Stimulated activated CD4-positive, alpha-beta T cell treated with anti-CD3 and anti-CD28 coated beads, TNF-alpha, amount 100 ng/mL, for 48 hours (primary cell): Measurements from ENCODE around the gene TMEM101.
"Not testable (repeated sequence)": the region's sequence is repeated elsewhere in the genome, so short reads cannot be mapped to it uniquely, and the experiment has no call there.

Source experiments
- DNase-seq, 3 donors: peaks; one replicate each; pipeline ENCODE4 v3.0.0-alpha.2; 2020; ENCODE audit warnings: low read depth in 3 of 3

TMEM101 gene

GRCh38 chr17:44024271-44024663, 9.5 kb upstream of the TMEM101 start:
- DNase-seq = no peak

- no peak for DNase-seq
These were observed 8.9 kb upstream of the TMEM101 start for GRCh38 chr17:44023545-44024270.

DNA sequence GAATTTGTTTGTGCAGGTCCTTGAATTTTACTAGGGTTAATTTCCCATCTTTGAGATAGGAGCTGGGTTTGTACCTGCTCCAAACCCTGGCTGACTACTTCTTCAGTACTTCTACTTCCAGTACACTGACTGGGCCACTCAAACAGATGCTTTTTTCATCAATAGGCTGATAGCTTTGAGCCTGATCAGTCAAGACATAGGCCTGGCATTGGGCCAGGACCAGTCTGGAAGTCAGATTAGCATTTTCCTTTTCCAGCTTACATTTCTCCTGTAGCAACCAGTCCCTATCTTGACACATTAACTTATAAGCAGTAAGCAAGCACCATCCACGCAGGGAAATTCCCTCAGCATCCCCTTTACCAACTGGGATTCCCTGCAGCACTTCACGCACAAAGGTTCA, 7.5 kb upstream of the TMEM101 start:
- no peak for DNase-seq

DNA sequence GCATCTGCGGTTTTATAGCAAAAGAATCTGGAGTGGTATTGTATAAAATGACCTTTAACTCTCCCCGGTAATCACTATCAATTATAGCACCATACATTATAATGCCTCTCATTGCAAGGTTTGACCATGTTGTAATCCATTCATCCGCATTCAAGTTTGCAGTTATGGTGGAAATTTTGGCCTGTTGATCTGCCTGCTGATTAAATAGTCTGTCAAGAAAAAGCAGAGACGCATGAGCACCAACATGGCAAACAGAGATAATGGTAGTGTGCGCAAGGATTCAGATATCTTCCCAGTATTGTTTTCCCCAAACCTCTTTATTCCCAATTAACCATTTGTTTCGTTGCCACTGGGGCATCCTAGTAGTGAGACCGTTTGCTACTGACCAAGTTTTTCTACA, 6.5 kb upstream of the TMEM101 start:
- DNase-seq = not testable (repeated sequence)

- no peak for DNase-seq
These were observed 678 bp downstream of the TMEM101 start for GRCh38 chr17:44014133-44014436.

DNA sequence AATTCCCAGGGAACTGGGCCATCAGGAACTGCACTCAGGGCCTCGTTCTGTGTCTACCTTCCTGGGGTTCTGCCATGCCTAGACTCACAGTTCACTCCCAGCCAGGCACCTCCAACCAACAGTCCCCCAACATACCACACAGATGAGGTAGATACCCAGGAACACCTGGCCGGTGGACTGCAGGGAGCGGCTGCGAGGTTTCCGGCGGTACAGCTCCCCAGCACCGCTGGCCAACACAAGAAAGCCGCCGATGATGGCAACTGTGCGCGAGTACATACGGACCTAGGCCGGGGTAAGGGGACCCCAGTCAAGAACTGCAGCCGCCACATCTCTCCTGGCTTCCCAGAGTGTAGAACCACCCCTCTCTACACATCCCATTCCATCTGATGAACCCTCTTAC, 1.9 kb downstream of the TMEM101 start:
- DNase-seq = no peak

DNA sequence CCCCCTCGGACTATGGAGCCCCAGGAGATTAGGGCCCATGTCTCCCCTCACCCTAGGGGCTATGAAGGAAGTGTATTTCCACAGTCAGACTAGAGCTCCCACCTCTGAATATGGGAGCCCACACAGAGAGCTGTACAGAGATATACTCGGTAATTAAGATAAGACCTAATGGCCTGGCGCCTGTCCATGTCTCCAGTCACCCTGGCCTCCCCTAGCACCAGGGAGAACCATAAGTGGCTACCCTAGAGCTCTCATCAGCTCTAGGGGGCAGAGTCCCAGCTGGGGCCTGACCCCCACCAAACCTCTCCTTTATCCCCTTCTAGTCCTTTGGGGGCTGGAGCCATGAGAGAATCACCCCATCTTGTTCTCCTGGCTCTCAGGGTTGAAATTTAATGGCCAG, 2.4 kb downstream of the TMEM101 start:
- no peak for DNase-seq

GRCh38 chr17:44011876-44012275, 2.9 kb downstream of the TMEM101 start:
- DNase-seq = no peak

- no peak for DNase-seq
These were observed 3.7 kb downstream of the TMEM101 start for GRCh38 chr17:44010966-44011647.

- DNase-seq = no peak
These were observed 6.4 kb downstream of the TMEM101 start for GRCh38 chr17:44008205-44008909.

- DNase-seq = no peak
These were observed 7.2 kb downstream of the TMEM101 start for GRCh38 chr17:44007346-44008204.

- DNase-seq = peak; percentile 98 to 100 (median 99)
These were observed 8.0 kb downstream of the TMEM101 start for GRCh38 chr17:44006598-44007345.

DNA sequence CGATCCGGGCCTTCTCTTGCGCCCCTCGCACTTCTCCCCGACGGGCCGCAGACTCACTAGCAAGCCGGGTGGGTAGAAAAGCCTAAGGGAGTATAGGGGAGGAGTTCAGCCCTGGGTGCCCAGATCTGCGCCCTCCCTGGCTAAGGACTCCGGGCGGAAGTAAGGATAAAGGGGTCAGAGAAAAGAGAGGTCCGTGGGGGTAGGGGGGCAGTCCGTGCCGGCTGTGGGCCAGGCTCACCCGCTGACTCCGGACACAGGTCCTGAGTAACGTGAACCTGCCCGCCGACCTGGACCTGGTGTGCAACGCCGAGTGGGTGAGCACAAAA, 8.5 kb downstream of the TMEM101 start:
- no peak for DNase-seq

GRCh38 chr17:44005527-44006271, 9.1 kb downstream of the TMEM101 start:
- no peak for DNase-seq

DNA sequence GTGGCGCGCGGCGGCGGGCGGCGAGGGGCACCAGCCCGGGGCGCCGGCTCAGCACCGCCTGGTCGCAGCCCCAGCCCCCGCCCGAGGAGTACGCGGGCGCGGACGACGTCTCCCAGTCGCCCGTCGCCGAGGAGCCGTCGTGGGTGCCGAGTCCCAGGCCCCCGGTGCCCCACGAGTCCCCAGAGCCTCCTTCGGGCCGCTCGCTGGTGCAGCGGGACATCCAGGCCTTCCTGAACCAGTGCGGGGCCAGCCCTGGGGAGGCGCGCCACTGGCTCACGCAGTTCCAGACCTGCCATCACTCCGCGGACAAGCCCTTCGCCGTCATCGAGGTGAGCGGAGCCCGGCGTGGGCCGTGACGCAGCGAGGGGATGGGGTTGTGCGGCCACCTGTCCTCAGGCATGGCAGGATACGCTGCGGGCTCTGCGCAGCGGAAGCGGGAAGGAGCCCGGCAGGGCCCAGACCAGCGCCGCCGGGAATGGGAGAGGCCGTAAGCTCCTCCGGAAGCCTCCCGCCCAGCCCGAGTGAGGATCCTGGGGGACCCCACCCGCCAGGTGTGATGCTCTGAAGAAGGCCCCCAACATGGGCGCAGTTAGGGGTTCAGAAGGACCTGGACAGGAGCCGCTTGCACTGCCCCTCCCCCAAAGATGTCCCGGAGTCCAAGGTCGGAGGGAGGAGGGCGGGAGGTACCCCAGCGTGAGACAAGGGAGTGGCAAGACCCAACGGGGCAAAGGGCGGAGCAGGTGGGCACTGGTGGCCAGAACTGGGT, 9.8 kb downstream of the TMEM101 start:
- no peak for DNase-seq

GRCh38 chr17:44004077-44004760, 10.5 kb downstream of the TMEM101 start, which contains the start of gene NAGS:
NAGS (plus strand) TSS chr17:44004622; CDS start chr17:44004664, 42 bp downstream.
- DNase-seq = no peak

DNA sequence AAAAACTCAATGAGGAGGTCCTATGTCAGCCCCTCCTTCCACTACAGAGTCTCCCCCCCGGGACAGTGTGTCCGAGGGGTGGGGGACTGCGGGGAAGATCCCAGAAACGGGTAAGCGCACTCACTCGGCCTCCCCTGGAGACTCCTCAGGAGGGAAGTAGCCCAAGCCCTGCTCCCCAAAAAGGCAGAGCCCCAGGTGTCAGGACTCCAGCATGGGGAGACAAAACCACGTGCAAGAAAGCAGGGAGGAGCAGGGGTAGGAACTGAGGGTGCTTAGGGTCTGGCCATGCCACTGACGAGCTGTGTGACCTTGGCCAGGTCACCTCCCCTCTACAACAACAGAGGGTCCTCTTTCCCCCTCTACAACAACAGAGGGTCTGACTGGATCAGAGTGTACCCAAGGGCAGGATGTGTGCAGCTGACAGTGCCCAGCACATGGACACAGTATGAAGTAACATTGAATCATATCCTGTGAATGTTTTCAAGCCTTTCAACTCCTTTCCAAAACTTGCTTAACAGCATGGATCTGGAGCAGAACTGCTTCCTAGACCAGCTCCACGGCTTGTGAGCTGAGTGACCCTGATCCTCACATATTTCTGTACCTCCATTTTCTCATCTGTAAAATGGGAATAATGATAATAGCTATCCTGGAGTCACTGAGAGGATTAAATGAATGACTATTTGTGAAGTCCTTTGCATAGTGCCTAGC, 12.5 kb downstream of the TMEM101 start:
- no peak for DNase-seq

- no peak for DNase-seq
These were observed 13.3 kb downstream of the TMEM101 start for GRCh38 chr17:44001461-44001920.
